Left renal pelvis (tissue), 4 donors: ENCODE data around the gene R3HDML. TPM values are rescaled to one million over a fixed set of nuclear protein-coding genes. Genes with fewer than 3 reads are reported as not detected.
A peak's percentile ranks its signal among the peaks of the same experiment; 100 is the strongest.
"Not testable (repeated sequence)": the region's sequence is repeated elsewhere in the genome, so short reads cannot be mapped to it uniquely, and the experiment has no call there.

Experiments
- DNase-seq, 4 donors: peaks; one replicate each; pipeline ENCODE4 v3.0.0-alpha.2; 2013; ENCODE audit warnings: low read depth in 4 of 4, low spot score in 3 of 4
- polyA plus RNA-seq, 4 donors: library from polyadenylated mRNA; unstranded; fragments of 120-200 nt; gene quantifications; one replicate each; pipeline ENCODE4 v1.2.1, GENCODE V29; 2013; ENCODE audit not compliant: insufficient read length in 4 of 4

Gene R3HDML
- polyA plus RNA-seq, 4 donors, result 0.47 to 0.90 TPM; not detected in 2

- DNase-seq, result not testable (repeated sequence)
Measured at GRCh38 chr20:44327748-44328147, 9.1 kb upstream of the R3HDML start.

DNA sequence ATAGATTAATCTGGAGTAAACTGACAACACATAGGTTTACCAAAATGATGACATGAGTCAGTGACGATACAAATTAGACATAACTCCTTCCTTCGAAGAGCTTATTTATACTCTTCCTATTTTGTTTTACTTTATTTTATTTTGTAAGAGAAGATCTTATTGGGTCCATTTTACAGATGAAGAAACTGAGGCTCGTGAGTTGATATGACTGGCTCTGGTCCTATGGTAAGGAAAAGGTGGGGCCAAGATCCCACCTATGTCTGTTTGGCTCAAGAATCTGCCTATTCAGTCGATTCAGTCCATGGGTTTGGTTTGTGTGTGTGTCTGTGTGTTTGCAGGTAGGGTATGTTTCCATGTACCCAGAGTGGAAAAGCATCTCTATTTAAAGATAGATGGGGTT lies 8.4 kb upstream of the R3HDML start:
- no peak for DNase-seq

DNA sequence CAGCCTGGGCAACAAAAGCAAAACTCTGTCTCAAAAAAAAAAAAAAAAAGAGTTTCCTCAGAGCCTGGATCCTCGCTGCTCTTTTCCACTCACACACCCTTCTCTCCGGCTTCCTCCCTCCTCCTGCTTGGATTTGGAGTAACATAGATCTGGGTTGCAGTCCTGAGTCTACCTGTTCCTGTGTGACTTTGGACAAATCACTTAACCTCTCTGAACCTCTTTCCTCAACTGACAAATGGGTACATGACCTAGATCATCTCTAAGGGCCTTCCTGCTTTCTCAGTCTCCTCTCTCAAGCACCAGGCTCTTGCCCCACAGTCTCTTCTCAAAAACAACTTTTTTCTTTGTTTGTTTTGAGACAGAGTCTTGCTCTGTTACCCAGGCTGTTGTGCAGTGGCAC lies 5.6 kb upstream of the R3HDML start:
- DNase-seq, result no peak

- no peak for DNase-seq
Measured at GRCh38 chr20:44334306-44334705, 2.5 kb upstream of the R3HDML start.

DNA sequence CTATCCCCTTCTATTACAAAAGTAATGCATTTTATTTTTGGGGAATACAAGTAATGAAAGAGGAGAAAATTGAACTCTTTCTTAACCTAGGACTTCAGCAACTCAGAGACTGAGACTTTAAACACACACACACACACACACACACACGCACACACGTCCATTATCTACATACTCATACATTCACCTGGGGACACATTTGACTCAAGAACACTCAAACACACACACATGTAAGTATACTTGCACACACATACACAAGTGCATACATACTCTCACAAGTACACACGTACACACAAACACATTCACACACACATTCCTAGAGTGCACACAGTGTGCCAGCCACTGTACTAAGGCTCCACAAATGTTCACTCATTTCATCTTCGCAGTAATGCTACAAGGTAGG lies 2.1 kb upstream of the R3HDML start:
- DNase-seq, result no peak

GRCh38 chr20:44335675-44336074 lies 1.2 kb upstream of the R3HDML start:
- DNase-seq, result no peak

DNA sequence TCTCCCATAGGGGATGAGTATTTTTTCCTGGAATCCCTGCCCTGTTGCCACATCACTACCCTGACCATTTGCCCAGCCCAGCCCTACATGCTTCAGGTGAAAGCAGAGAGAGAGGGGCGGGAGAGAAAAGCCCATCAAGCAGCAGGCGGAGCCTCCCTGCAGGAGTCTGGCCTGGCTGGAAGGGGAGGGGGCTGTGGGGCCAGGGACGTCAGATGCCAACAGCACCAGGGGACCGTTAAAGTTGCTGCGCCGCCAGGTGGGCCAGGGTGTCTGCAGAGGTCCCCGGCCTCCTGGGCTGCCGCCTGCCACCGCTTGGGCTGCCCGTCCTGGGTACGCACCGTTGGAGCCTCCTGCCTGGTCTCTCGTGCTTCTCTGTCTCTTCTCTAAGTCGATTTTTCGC lies 757 bp upstream of the R3HDML start:
- no peak for DNase-seq

- DNase-seq, result no peak
Measured at GRCh38 chr20:44342248-44342647, 5.4 kb downstream of the R3HDML start.

GRCh38 chr20:44343162-44343675 lies 6.4 kb downstream of the R3HDML start:
- DNase-seq, result no peak

DNA sequence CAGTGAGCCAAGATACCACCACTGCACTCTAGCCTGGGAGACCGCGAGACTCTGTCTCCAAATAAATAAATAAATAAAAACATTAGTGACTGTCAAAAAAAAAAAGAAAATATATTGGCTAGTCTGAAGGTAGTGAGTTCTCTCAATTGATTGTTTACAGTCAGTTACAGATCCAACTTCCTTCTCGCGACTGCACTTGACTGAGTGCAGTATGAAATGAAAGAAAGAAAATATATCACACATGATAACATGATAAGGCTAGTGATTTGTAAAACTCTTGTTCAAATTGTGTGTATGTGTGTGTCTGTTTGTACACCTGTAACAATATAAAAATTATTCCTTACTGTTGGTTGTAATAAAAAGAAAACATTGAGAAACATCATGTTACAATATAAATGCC lies 7.9 kb downstream of the R3HDML start:
- DNase-seq, result no peak

GRCh38 chr20:44345147-44345546 lies 8.3 kb downstream of the R3HDML start:
- no peak for DNase-seq

GRCh38 chr20:44345941-44346340 lies 9.1 kb downstream of the R3HDML start:
- not testable (repeated sequence) for DNase-seq

GRCh38 chr20:44348168-44348659 lies 11.4 kb downstream of the R3HDML start:
- DNase-seq, result no peak

DNA sequence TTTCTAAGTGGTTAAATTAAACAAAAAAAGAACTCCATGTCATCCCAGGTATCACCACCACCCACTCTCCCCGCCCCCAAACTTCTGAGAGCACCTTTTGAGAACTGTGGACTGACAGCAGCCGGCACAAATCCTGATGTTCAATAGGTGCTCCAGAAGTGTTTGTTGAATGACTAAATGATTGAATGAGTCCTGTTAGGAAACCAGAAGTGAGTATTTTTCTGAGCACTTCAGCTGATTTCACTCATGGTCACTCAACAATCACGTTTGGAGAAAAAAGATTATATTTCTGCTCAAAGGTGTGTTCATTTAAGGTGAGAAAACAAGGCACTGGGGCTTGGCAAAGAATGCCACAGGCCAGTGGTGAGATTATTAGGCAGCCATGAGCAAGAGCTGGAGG lies 12.5 kb downstream of the R3HDML start:
- no peak for DNase-seq

DNA sequence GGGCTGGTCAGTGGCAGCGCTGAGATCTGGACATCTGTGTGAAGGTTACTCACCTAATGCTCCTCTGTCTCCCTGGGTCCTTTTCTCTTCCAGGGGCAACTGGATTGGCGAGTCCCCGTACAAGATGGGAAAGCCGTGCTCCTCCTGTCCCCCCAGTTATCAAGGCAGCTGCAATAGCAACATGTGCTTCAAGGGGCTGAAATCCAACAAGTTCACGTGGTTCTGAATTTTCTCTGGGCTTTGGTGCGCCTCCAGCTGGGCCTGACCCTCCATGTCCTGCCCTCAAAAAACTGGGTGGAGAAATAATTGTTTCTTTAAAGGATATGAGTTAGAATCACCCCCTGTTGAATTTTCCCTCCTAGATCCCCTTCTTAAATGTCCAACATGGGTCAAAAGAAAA lies 13.7 kb downstream of the R3HDML start:
- no peak for DNase-seq

- DNase-seq, result no peak
Measured at GRCh38 chr20:44354979-44355497, 18.2 kb downstream of the R3HDML start.

DNA sequence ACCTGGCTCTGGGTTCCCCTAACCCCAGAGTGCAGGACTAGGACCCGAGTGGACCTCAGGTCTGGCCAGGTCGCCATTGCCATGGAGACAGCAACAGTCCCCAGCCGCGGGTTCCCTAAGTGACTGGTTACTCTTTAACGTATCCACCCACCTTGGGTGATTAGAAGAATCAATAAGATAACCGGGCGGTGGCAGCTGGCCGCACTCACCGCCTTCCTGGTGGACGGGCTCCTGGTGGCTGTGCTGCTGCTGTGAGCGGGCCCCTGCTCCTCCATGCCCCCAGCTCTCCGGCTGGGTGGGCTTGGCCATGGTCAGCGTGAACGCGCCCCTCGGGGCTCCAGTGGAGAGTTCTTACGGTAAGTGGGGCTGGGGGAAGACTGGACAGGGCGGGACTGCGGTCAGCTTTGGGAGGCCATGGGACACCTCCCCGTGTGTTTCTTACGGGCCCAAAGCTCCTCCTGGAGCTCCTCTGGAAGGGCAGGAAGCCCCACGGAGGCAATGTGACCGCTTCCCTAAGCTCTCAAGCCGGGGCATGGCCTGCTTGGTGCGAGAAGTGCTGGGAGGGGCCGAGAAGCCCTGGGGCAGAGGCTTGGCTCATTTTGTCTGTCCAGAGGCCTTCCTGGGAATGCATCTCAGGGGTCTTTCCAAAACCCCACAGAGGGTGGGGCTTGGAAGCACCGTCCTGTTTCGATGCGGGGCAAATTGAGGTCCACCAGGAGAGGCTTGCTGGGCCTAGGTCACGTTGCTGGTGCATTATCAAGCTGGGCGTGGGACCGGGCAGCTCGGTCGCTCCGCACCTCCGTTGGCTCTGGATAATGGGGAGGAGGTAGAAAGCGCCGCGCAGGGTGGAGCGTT lies 18.9 kb downstream of the R3HDML start, which contains the start of gene HNF4A:
Gene HNF4A, plus strand, starts transcription at position 202 of the 855 bp plus-strand sequence. Its CDS starts 106 bp downstream, at position 308.
- DNase-seq, result no peak

DNA sequence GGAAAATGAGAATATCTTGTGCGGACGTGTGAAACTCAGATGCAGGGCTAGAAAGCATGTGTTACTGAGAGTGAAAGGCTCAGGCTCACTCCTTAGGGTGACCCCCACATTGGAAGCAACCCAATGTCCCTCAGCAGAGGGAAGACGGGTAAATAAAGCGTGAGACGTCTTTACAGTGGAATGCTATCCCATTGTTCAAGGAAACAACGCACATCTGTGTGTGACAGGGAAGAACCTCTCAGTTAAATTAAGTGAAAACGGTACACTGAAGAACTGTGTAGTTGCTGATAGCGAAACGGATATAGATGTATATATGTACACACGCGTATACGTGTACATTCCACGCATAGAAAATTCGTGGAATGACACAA lies 19.5 kb downstream of the R3HDML start:
- no peak for DNase-seq

DNA sequence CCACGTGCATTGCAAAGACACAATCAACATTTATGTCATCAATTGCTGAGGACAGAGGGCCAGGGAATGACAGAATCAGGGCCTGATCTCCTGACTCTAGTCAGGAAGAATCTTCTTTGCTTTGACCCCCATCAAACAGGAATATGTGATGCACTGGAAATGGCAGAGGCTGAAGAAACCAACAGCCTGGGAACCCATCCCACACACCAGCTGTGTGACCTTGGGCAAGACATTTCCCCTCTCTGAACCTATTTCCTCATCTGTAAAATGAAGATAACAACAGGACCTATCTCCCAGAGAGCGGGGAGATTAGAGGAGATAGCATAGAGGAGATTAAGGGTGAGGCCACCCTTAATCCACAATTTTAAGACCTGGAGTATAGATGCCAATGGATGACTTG lies 20.2 kb downstream of the R3HDML start:
- no peak for DNase-seq

DNA sequence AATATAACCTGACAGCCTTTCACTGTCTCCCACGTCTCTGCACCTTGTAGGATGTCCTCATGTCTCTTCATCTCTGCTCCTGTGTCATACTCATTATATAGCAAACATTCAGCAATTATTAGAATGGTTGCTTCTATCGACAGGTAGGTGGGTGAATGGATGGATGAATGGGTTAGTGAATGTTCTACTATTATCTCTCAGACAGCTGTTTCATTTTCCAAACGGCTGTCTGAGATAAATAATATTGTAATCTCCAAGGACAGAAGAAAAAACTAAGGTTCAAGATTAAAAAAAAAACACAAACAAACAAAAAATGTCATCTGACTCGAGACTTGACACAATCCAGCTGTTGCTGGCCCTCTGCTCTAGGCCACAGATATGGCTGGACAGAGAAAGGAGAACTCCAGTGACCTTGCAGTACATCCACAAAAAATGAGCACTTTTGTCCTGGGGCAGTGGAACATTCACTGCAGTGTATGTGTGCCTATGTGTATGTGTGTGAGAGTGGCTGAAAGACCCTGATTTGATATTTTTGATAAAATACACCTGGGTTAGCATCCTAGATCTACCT lies 20.8 kb downstream of the R3HDML start:
- DNase-seq, result peak in 3 of 4 donors; percentile 18 to 36 (median 22)

GRCh38 chr20:44358776-44359175 lies 21.9 kb downstream of the R3HDML start:
- DNase-seq, result no peak

DNA sequence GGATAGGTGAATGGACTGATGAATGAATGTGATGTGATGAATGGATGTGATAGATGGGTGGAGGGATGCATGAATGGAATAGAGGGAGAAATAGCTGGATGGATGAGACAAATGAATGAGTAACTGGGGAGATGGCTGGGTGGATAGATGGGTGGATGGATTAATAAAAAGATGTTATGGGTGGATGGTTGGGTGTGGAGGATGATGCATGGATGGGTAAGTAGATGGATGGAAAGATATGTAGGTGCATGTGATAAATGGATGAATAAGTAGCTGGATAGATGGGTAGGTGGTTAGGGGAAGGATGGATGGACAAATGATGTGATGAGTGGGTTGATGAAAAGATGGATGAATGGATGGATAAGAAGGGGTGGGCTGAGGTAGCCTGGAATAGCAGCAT lies 23.4 kb downstream of the R3HDML start:
- no peak for DNase-seq
